HAP-1 (cell line): ENCODE measurements around the gene POT1.

Experiments used
- DNase-seq, 2 experiments: peaks; one replicate each; pipeline ENCODE4 v3.0.0-alpha.2; 2016 to 2020; ENCODE audit warnings: low spot score in 2 of 2
- H3K27me3 ChIP-seq: fragments of 250-450 bp; sonication (Bioruptor Pico); 2 replicates; pipeline ENCODE4 v1.5.1; 2020; ENCODE audit warnings: low read depth, mild to moderate bottlenecking, moderate library complexity
- H3K36me3 ChIP-seq: fragments of 250-450 bp; sonication (Bioruptor Pico); replicated peaks from 2 replicates; pipeline ENCODE4 v1.5.1; 2020; ENCODE audit warnings: mild to moderate bottlenecking
- H3K4me1 ChIP-seq: fragments of 250-450 bp; sonication (Bioruptor Pico); 2 replicates; pipeline ENCODE4 v1.5.1; 2020; ENCODE audit warnings: mild to moderate bottlenecking
- H3K4me3 ChIP-seq: fragments of 250-450 bp; sonication (Bioruptor Pico); 2 replicates; pipeline ENCODE4 v1.5.1; 2020; ENCODE audit warnings: mild to moderate bottlenecking, moderate library complexity
- H3K9me3 ChIP-seq: fragments of 250-450 bp; sonication (Bioruptor Pico); 2 replicates; pipeline ENCODE4 v1.5.1; 2020; ENCODE audit warnings: mild to moderate bottlenecking, moderate library complexity
- in situ Hi-C: fragments of 300-500 bp; cut with MboI; formaldehyde crosslinking; loops from 3 replicates; pipeline ENCODE4 v1.14.3; 2020; ENCODE audit warnings: low sequenced_read_pairs, inconsistent platforms, mixed read lengths

POT1 gene

DNA sequence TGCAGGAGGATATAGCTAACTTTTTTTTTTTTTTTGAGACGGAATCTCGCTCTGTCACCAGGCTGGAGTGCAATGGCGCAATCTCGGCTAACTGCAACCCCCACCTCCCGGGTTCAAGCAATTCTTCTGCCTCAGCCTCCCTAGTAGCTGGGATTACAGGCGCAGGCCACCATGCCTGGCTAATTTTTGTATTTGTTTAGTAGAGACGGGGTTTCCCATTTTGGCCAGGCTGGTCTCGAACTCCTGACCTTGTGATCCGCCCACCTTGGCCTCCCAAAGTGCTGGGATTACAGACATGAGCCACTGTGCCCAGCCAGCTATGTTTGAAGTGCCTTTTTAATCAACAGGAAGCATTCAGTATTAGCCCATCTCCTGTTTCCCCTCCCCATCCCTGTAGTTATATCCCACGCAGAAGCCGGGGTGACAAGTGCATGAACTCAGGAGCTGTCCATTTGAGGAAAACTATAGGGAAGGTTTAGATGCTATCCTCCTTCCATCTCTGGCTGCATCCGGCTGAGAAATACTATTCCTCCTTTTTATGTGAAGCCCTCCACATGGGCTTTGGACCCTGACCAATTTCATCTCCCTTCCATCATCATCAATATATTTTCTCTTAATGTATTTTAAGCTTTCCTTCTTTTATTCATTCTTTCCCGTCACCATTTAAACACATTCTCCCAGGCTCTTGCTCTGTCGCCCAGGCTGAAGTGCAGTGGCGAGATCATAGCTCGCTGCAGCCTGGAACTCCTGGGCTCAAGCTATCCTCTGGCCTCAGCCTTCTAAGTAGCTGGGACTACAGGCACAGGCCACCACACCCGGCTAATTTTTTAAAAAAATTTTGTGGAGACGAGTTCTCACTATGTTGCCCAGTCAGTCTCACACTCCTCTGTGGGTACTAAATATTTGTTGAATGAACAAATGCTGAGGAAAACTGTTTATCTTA lies 1.3 kb upstream of the POT1 start:
- Histone ChIP-seq H3K9me3 (no peaks in the 10 kb centered on the region), H3K36me3 (no peaks in the 10 kb centered on the region), H3K27me3 (no peaks in the 10 kb centered on the region), H3K4me3 (no peak overlapping the region), H3K4me1 (peaks cover 8% of the 10 kb centered on the region)
- in situ Hi-C loops = no loop called here
- DNase-seq = no peak

DNA sequence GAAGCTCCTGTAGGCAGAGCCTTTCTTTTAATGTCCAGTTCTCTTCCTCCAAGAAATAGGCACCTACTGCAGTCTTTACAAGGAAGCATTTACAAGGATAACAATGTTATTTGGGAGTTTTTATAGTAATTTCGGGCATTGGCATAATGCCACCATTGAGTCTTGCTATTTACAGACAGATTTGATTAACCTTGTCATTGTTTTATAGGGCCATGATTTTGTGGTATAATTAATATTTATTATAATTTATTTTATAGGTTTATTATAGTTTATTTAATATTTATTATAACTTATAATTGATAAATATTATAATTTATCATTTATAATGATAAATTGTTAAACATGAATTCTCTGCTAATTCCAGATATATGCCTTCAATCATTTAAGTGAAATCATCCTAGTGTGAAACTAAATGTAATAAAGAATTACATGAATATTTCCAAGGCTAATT lies 573 bp upstream of the POT1 start:
- H3K4me3 ChIP-seq = peak overlapping the region; percentile 70
- no peaks in the 10 kb centered on the region for H3K9me3 ChIP-seq
- no peak for DNase-seq

DNA sequence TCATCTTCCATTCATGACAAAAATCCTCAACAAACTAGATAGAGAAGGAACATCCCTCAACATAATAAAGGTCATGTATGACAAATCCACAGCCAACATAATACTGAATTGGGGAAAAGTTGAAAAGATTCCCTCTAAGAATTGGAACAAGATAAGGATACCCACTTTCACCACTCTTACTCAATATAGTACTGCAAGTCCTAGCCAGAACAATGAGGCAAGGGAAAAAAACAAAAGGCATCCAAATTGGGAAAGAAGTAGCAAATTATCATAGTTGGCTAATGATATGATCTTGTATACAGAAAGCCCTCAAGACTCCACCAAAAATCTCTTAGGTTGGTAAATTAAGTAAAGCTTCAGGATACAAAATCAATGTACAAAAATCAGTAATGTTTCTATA lies 4.7 kb downstream of the POT1 start:
- H3K36me3 ChIP-seq = no peaks in the 10 kb centered on the region
- in situ Hi-C loops = no loop called here
- no peaks in the 10 kb centered on the region for H3K27me3 ChIP-seq
- no peaks in the 10 kb centered on the region for H3K9me3 ChIP-seq
- no peak overlapping the region for H3K4me3 ChIP-seq
- H3K4me1 ChIP-seq = peaks cover 8% of the 10 kb centered on the region
- DNase-seq = no peak

More for the DNA sequence above, 573 bp upstream of the POT1 start:
- Histone ChIP-seq H3K27me3 (no peaks in the 10 kb centered on the region), H3K36me3 (no peaks in the 10 kb centered on the region), H3K4me1 (peaks cover 8% of the 10 kb centered on the region)
- in situ Hi-C loops = no loop called here

DNA sequence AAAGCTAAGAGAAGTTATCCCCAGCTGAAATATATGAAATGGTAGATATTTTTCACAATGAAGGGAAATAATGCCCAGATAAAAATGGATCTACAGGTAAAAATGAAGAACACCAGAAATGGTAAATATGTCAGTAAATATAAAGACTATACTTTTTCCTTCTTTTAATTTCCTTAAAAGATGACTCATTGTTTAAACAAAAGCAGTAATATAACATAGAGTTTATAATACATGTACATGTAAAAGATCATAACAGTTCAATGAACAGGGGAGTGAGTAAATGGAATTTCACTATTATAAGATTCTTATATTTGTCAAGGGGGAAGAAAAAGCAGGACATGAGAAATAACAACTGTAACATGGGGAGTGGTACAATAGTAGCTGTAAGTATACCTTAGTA lies 7.4 kb downstream of the POT1 start:
- no peaks in the 10 kb centered on the region for H3K36me3 ChIP-seq

DNA sequence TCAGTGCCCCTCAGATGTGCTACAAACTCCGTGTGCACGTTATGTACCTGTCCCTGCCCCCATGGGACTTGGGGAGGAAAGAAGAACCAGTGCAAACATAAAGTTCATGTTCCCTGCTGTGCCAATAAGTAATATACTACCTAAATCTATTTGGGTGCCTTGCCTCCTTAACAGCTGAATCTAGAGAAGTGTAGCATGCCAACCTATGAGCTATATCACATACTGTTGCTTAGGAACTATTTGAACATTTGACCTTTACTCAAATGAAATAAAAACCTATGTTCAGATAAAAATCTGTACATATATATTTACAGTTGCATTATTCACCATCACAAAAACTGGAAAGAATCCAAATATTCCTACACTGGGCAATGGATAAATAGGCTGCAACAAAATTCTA lies 9.8 kb downstream of the POT1 start:
- Histone ChIP-seq H3K4me1 (no peaks in the 10 kb centered on the region), H3K36me3 (peaks cover 5% of the 10 kb centered on the region), H3K27me3 (no peaks in the 10 kb centered on the region), H3K4me3 (no peak overlapping the region), H3K9me3 (no peaks in the 10 kb centered on the region)
- in situ Hi-C loops = no loop called here
- DNase-seq = no peak

More for the DNA sequence above, 7.4 kb downstream of the POT1 start:
- Histone ChIP-seq H3K27me3 (no peaks in the 10 kb centered on the region), H3K9me3 (no peaks in the 10 kb centered on the region), H3K4me3 (no peak overlapping the region), H3K4me1 (no peaks in the 10 kb centered on the region)
- in situ Hi-C loops = no loop called here
- DNase-seq = no peak

DNA sequence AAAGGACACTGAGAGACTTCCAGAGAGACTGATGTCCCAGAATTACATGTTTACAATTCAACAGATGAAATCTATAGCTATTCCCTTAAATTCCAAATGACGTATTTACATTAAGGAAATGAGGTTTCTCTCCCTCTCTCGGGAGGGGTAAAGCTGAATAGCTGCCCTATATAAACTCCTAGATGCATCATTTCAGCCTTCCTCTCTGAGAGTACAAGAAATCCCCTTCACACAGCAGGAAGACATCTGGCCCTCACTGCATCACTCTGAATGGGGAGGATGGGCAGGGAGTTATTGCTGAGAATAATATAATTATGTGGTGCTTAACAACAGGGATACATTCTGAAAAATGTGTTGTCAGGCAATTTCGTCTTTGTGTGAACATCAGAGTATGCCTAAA lies 11.0 kb downstream of the POT1 start:
- DNase-seq = no peak
- in situ Hi-C loops = no loop called here
- H3K27me3 ChIP-seq = no peaks in the 10 kb centered on the region
- no peaks in the 10 kb centered on the region for H3K4me1 ChIP-seq
- no peaks in the 10 kb centered on the region for H3K9me3 ChIP-seq
- H3K36me3 ChIP-seq = peaks cover 8% of the 10 kb centered on the region
- H3K4me3 ChIP-seq = no peak overlapping the region

DNA sequence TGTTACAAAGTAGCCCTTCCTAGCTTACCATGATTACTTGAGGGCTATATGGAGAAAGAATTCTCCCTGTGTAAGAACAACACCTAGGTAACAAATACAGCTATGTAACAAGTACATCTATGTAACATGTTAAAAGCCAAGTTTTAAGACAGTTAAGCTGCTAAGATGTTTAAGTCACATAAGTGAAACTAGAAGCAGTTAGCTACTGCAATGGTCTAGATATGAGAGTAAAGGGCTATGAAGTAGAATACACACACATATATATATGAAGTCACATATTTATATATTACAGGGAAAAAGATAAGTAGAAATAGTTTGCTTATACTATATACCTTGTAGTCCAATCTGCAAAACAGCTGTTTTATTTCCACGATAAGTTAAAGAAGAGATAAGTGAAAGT lies 14.4 kb downstream of the POT1 start:
- Histone ChIP-seq H3K4me3 (no peak overlapping the region), H3K4me1 (no peaks in the 10 kb centered on the region), H3K27me3 (no peaks in the 10 kb centered on the region), H3K36me3 (peaks cover 8% of the 10 kb centered on the region), H3K9me3 (no peaks in the 10 kb centered on the region)
- no peak for DNase-seq
- in situ Hi-C loops = no loop called here

DNA sequence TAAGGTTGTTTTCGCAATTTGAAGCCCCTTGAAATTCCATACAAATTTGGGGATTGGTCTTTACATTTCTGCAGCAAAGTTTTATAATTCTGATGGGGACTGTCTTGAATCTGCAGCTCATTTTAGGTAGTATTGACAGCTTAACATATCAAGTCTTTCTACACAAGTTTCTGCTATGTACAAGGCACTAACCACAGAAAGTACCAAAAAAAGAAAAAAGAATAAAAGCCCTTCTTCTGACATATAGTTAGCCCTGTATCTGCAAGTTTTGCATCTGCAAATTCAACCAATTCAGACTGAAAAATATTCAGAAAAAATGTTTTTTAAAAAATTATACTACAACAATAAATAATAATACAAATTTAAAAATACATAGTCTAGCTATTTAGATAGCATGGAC lies 15.3 kb downstream of the POT1 start:
- H3K4me1 ChIP-seq = no peaks in the 10 kb centered on the region
- no peaks in the 10 kb centered on the region for H3K27me3 ChIP-seq
- H3K9me3 ChIP-seq = no peaks in the 10 kb centered on the region
- no peak overlapping the region for H3K4me3 ChIP-seq
- in situ Hi-C loops = no loop called here
- peaks cover 8% of the 10 kb centered on the region for H3K36me3 ChIP-seq
- no peak for DNase-seq

DNA sequence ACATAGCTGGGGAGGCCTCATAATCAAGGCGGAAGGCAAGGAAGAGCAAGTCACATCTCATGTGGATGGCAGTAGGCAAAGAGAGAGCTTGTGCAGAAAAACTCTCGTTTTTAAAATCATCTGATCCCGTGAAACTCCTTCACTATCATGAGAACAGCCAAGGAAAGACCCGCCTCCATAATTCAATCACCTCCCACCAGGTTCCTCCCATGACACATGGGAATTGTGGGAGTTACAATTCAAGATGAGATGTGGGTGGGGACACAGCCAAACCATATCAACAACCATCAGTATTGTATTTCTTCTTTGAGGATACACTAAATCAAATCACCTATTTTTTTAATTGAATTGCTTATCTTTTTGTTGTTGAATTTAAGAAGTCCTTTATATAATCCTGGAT lies 16.7 kb downstream of the POT1 start:
- H3K4me3 ChIP-seq = no peak overlapping the region
- no peaks in the 10 kb centered on the region for H3K9me3 ChIP-seq
- in situ Hi-C loops = no loop called here
- H3K4me1 ChIP-seq = no peaks in the 10 kb centered on the region
- DNase-seq = no peak
- no peaks in the 10 kb centered on the region for H3K27me3 ChIP-seq
- peaks cover 8% of the 10 kb centered on the region for H3K36me3 ChIP-seq

DNA sequence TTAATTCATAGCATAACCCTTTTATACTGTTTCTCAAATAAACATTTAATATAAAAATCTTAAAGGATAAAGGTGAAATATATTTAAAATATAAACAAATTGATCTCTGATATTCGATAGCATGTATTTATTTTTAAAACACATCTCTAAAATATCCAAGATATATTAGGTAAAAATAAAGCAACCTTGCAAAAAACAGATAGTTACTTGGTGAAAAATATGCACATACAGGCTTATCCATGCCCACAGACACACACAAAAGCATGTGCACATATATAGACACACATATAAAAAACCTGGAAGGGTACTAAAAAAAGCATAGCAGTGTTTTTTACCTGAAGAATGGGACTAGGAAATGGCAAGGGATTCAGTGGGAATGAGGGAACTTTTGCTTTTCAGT lies 19.8 kb downstream of the POT1 start:
- H3K36me3 ChIP-seq = peaks cover 3% of the 10 kb centered on the region
- no peaks in the 10 kb centered on the region for H3K9me3 ChIP-seq
- in situ Hi-C loops = no loop called here
- H3K4me3 ChIP-seq = no peak overlapping the region
- no peaks in the 10 kb centered on the region for H3K4me1 ChIP-seq
- DNase-seq = no peak
- H3K27me3 ChIP-seq = no peaks in the 10 kb centered on the region

DNA sequence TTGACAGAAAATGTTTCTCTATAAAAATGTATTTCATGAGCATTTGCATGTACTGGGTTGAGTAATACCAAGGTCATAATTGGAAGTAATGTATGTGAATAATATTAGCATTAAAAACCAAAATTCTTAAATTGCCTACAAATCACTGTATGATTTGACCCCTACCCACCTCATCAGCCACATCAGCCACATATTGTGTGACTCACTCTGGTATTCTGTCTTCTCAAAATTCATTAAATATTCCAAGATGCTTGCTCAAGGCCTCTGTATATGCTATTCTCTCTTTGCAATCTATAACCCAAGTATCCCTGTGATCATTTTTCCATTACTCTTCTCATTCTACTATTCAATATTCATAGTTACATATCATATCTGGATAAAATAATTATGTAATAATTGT lies 21.4 kb downstream of the POT1 start:
- in situ Hi-C loops = no loop called here
- no peak for DNase-seq

DNA sequence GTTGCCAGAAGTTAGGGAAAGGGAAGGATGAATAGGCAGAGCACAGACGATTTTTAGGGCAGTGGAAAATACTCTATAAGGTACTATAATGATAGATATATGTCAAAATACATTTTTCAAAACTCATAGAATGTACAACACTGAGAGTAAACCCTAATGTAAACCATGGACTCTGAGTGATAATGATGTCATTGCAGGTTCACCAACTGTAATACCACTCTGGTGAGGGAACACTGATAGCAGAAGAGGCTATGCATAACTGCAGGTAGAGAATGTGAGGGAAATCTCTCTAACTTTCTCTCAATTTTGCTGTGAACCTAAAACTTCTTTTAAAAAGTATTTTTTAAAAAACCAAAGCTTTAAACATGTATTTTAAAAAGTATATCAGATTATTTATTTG lies 22.1 kb downstream of the POT1 start:
- Histone ChIP-seq H3K27me3 (no peaks in the 10 kb centered on the region), H3K4me3 (no peak overlapping the region)
- in situ Hi-C loops = no loop called here

More for the DNA sequence above, 21.4 kb downstream of the POT1 start:
- no peaks in the 10 kb centered on the region for H3K9me3 ChIP-seq
- H3K27me3 ChIP-seq = no peaks in the 10 kb centered on the region
- no peaks in the 10 kb centered on the region for H3K4me1 ChIP-seq
- no peaks in the 10 kb centered on the region for H3K36me3 ChIP-seq
- H3K4me3 ChIP-seq = no peak overlapping the region

DNA sequence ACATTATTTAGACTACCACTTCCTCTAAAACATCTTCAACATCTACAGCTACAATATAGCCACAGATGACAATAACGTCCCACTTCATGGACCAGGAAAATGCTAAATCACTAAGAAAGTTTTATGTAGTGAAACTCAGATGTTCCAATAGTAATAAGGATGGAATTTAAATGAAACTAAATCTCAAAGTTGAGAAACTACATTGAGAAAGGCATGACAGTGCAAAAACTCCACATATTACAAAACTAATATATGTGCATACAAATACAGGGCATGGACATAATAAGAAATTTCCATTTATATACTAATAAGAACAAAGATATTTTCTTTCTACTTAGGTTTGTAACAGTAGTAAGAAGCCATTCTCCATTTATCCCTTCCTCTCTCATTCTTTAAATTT lies 31.1 kb downstream of the POT1 start:
- in situ Hi-C loops = no loop called here
- no peak for DNase-seq
- no peaks in the 10 kb centered on the region; the same call in 1 of the 2 replicates for H3K36me3 ChIP-seq

More for the DNA sequence above, 22.1 kb downstream of the POT1 start:
- H3K4me1 ChIP-seq = no peaks in the 10 kb centered on the region
- DNase-seq = no peak
- H3K36me3 ChIP-seq = no peaks in the 10 kb centered on the region
- H3K9me3 ChIP-seq = no peaks in the 10 kb centered on the region

DNA sequence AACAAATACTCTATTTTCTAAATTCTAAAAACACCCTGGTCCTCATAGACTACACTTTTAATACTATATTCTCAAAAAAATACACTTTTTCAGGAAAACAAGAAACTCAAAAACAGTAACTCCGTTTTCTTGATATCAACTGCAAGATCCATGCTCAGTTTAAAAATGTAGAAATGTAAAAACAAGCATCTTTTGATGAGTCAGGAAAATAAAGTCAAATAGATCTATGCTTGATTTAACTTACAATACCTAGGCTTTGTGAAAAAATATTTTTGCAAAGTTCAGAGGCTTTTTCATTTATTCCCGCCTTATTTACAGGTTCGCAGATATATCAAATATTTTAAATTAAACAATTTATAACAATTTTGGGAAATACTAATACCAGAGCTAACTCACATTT lies 33.6 kb downstream of the POT1 start:
- Histone ChIP-seq H3K36me3 (peaks cover 7% of the 10 kb centered on the region), H3K9me3 (no peaks in the 10 kb centered on the region), H3K4me1 (no peaks in the 10 kb centered on the region), H3K4me3 (no peak overlapping the region), H3K27me3 (no peaks in the 10 kb centered on the region)
- no peak for DNase-seq
- in situ Hi-C loops = no loop called here

More for the DNA sequence above, 31.1 kb downstream of the POT1 start:
- Histone ChIP-seq H3K4me1 (no peaks in the 10 kb centered on the region), H3K27me3 (no peaks in the 10 kb centered on the region), H3K9me3 (no peaks in the 10 kb centered on the region), H3K4me3 (no peak overlapping the region)
